GM21526 (cell line): ENCODE results near the gene STAT5A.

ENCODE experiments used
- ATAC-seq: cut with Tn5 transposase; IDR thresholded peaks from one replicate; pipeline ENCODE4 v1.9.1; 2021; ENCODE audit warnings: moderate library complexity; ENCODE audit not compliant: unreplicated experiment, low FRiP score

Gene STAT5A

GRCh38 chr17:42322382-42323267 is 34.3 kb downstream of the STAT5A start:
- peak; percentile 53 for ATAC-seq

GRCh38 chr17:42323268-42323773 is 35.0 kb downstream of the STAT5A start:
- ATAC-seq = no peak

DNA sequence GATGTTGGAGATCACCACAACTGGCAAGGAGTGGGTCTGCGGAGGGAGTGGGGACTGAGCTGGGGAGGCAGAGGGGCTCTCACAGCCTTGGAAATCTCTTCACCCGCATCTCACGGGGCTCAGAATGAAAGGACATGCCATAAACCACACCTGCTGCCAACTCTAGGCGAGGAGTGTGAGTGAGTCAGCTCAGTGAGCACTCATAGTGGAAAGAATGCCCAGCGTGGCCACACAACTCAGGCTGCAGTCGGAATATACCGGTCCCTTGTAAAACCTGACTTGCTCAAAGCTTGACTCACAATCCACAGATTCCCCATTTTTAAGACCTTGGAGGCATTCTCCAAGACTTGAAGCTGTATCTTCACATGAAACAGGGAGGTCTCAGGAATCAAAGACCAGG is 36.7 kb downstream of the STAT5A start:
- ATAC-seq = no peak

- ATAC-seq = no peak
Observed at GRCh38 chr17:42329025-42329976, 41.0 kb downstream of the STAT5A start.

- no peak for ATAC-seq
Observed at GRCh38 chr17:42333053-42333452, 44.8 kb downstream of the STAT5A start.

DNA sequence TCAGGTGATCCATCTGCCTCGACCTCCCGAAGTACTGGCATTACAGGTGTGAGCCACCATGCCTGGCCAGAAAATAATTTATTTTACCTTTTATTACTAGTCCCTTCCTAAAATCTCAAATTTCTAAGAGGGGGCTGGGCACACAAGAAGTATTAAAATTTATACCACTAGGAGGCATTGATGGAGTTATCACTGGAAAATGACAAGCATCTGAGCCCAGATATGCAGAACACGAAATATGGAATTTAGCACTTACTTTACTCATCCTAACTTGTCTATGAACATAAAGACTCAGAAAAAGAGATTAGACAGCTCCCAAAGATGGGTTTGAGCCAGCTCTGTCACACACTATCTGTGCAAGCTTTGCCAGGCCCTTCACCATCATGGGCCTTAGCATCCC is 46.4 kb downstream of the STAT5A start:
- no peak for ATAC-seq

DNA sequence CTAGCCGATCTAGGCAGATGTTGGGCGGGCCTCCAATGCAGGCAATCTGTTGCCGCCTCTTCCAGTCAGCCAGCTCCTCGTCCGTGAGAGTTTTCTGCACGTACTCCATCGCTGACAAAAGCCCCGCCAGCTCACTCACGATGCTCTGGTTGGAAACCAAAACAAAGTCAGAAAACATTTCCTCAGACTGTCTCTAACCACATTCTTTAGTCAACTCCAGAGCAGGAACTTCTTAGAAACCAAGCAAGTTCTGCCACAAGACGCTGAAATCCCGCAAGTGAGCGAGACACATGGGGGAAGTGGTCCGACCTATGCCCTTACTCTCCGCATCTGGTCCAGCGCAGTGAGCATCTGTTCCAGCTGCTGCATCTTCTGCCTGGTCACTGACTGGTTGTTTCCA is 49.1 kb downstream of the STAT5A start:
- ATAC-seq = peak; percentile 41

DNA sequence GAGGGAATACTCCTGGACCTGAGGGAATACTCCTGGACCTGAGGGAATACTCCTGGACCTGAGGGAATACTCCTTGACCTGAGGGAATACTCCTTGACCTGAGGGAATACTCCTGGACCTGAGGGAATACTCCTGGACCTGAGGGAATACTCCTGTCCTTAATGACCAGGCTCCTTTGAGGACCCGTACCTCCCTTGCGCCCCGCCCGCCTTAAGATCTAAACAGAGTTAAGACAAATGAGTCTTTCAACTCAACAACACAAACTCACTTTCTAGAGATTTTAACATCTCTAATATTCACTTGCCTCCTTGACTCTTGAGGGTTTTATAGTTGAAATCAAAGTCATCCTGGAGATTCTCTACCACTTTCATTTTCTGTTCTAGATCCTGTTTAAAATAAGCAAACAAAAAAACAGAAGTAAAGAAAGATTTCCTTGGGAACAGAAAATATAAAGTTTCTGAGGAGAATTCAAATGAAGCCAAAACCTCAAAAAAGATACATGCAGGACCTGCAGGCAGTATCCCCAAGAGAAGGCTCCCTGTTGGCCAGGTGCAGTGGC is 50.2 kb downstream of the STAT5A start:
- ATAC-seq = no peak

- ATAC-seq = no peak
Observed at GRCh38 chr17:42339221-42339620, 50.9 kb downstream of the STAT5A start.

GRCh38 chr17:42340691-42341127 is 52.4 kb downstream of the STAT5A start:
- ATAC-seq = no peak

GRCh38 chr17:42341568-42341967 is 53.3 kb downstream of the STAT5A start:
- no peak for ATAC-seq

DNA sequence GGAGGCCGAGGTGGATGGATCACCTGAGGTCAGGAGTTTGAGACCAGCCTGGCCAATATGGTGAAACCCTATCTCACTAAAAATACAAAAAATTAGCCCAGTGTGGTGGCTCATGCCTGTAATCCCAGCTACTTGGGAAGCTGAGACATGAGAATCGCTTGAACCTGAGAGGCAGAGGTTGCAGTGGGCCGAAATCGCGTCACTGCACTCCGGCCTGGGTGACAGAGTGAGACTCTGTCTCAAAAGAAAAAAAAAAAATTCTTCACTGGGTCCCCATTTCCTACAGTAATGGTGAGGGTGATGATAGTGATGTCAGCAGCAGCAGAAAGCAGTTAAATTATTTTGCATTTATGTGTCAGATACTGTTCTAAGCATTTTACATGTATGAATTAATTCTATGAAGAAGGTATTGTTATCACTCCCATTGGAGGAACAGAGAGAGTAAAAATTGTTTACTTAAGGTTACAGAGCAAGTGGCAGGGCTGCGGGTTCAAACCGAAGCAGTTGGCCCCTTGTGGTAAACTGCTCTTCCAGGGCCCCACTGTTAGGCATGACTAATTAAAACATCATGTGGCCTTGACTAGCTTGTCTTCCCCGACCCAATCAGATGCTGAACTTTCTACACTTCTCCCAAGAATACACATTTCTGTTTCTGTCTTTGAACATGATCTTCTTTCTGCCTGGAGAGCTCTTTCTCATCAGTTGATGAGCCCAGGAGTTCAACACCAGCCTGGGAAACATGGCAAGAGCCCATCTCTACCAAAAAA is 54.1 kb downstream of the STAT5A start:
- ATAC-seq = no peak

DNA sequence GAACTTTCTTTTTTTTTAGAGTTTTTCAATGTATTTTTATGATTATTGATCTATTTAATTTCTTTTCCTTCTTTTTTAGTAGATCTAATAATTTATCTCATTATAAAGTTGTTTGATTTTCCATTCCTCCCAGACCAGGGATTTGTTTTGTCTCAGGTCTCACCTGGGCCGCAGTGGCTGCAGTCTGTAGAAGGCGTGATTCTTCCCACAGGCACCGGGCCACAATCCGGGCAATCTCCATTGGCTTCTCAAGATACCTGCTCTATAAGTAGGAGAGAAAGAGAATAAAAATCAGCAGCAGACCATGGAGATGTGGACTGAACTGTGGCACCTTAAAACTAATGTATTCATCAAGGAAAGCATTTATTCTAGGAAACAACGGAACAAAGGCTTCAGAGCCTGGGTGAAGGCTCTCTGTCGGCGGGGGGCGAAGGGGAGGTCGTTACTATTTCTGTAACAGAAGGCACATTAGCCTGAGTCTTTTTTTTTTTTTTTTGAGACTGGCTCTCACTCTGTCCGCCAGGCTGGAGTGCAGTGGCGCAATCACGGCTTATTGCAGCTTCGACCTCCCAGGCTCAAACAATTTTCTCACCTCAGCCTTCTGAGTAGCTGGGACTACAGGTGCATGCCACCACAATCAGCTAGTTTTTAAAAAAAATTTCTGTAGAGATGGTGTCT is 57.2 kb downstream of the STAT5A start:
- no peak for ATAC-seq

GRCh38 chr17:42346481-42346880 is 58.2 kb downstream of the STAT5A start:
- ATAC-seq = no peak

DNA sequence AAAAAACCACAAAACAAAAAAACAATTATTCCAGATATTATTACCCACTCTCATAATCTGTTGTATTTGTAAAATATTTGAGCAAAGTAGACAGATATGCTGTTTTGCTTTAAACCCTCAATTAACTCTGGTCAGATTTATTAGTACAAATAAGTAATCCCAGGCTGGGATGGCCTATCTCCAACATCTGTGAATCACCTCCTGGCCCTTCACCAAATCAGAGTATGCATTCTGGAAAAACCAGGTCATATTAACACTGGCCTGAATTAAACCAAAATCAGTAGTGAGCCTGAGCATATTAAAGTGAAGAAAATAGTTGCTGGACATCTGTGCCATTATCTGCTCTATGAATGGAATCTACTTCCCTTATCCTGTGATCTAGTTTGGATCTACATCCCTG is 58.9 kb downstream of the STAT5A start:
- no peak for ATAC-seq

DNA sequence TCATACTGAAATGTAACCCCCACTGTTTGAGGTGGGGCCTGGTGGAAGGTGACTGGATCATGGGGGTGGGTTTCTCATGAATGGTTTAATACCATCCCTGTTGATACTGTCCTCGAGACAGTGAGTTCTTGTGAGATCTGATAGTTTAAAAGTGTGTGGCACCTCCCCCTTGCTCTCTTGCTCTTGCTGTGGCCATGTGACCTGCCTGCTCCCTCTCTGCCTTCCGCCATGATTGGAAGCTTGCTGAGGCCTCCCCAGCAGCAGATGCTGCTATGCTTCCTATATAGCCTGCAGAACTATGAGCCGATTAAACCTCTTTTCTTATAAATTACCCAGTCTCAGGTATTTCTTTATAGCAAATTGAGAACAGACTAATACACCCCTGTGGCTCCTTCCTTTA is 59.3 kb downstream of the STAT5A start:
- no peak for ATAC-seq

GRCh38 chr17:42348104-42348503 is 59.8 kb downstream of the STAT5A start:
- no peak for ATAC-seq

DNA sequence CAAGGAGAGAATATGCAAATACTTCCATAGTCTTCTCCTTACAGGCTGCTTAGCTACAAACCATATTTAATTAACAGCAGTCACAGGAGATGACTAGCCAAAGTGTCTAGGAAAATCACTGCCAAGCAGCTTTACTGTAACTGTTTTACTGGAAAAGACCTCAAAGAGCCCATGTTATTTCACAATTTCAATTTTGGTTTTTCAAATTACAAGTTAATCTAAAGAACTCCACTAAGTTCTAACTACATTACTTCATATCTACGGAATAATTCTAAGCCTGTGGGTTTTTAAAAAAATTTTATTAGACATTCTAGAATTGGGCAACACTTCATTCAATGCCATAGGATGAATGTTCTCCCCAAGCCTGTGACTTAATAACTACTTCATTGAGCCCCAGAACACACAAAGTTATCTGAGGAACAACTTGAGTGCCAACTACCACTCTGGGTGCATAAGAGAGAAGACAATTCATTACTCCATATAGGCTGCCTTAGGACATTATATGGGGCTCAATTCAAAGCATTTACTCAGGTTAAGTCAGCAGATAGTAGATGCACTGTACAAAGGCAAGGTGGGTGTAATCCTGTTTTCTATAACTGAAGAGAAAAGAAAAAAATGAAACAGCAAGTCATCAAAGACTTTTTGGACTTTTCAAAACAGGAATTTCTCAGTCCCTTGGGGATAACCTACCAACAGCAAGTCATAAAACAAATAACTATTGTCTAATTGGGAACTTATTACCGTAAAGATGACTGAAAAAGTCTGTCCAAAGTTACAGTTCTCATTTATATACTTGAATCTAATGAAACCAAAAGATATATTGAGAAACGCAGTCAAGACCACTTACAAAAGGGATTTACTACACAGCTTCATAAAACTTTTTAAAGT is 66.9 kb downstream of the STAT5A start:
- ATAC-seq = no peak

DNA sequence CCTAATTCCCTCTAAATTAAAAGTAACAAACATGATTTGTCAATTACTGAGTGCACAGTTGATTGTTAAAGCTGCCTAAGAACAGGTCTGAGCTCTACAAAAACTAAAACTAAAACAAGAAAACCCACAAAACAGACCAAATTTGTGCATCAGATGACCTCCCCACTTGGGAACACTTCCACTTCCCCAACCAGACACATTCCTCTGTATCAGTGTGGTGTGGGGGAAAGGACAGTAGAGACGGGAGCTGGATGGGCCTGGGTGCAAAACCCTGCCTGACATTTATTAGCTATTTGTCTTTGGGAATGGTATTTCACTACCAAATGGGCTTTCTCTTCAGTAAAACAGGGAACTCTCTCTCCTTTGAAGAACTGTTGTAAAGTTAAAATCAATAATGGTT is 70.1 kb downstream of the STAT5A start:
- no peak for ATAC-seq
